Neural cell (in vitro differentiated cells): Measurements from ENCODE around the gene ETAA1.

Experiments used
- CTCF ChIP-seq: fragments of 450-650 bp; IDR thresholded peaks from 2 replicates; pipeline ENCODE4 v1.5.1; 2014; ENCODE audit warnings: antibody characterized with exemption, mild to moderate bottlenecking, moderate library complexity; ENCODE audit not compliant: poor library complexity, severe bottlenecking
- EP300 ChIP-seq: fragments of 450-650 bp; conservative IDR thresholded peaks from 2 replicates; pipeline ENCODE4 v1.6.1; 2014; ENCODE audit warnings: antibody characterized with exemption, mild to moderate bottlenecking, moderate library complexity; ENCODE audit not compliant: poor library complexity, severe bottlenecking
- EZH2 ChIP-seq: fragments of 200-600, 300-800 bp; shearing (Covaris generic), sonication (generic); IDR thresholded peaks from 2 replicates; pipeline ENCODE4 v1.6.1; 2014; ENCODE audit warnings: antibody characterized with exemption, low read length, borderline replicate concordance, mild to moderate bottlenecking; ENCODE audit not compliant: insufficient read depth, poor library complexity, severe bottlenecking
- POLR2AphosphoS5 ChIP-seq: IDR thresholded peaks from 2 replicates; pipeline ENCODE4 v1.6.1; 2012
- RAD21 ChIP-seq: fragments of 450-650 bp; conservative IDR thresholded peaks from 2 replicates; pipeline ENCODE4 v1.6.1; 2014; ENCODE audit warnings: antibody characterized with exemption, mild to moderate bottlenecking, moderate library complexity
- REST ChIP-seq: IDR thresholded peaks from 2 replicates; pipeline ENCODE4 v1.6.1; 2012; ENCODE audit warnings: borderline replicate concordance

GRCh38 chr2:67453310-67453709, 56.2 kb downstream of the ETAA1 start:
- TF ChIP-seq CTCF, result no peak
- no peak for TF ChIP-seq REST
- no peak for TF ChIP-seq POLR2AphosphoS5
- TF ChIP-seq RAD21, result no peak
- TF ChIP-seq EP300, result no peak
- TF ChIP-seq EZH2, result no peak
